Tibial nerve (tissue), 4 donors: ENCODE measurements around the gene DRD4. TPM values are rescaled to one million over a fixed set of nuclear protein-coding genes. Genes with fewer than 3 reads are reported as not detected.

Experiments used
- DNase-seq, 2 donors: peaks; one replicate each; pipeline ENCODE4 v3.0.0-alpha.2; 2019; ENCODE audit warnings: low spot score in 2 of 2
- H3K27ac ChIP-seq, 4 donors: fragments of 200-600 bp; sonication (generic) in 3 of 4; one replicate each; pipeline ENCODE4 v1.5.1; 2017 to 2019; ENCODE audit warnings: mild to moderate bottlenecking in 1 of 4
- H3K27me3 ChIP-seq, 2 donors: fragments of 200-600 bp; sonication (generic) in 1 of 2; one replicate each; pipeline versions ENCODE4 v1.5.1 to v1.6.0; 2017 to 2019
- H3K36me3 ChIP-seq, 3 donors: fragments of 200-600 bp; sonication (generic); one replicate each; pipeline ENCODE4 v1.5.1; 2018 to 2019
- H3K4me1 ChIP-seq, 4 donors: fragments of 200-600 bp; sonication (generic) in 3 of 4; one replicate each; pipeline ENCODE4 v1.5.1; 2017 to 2019
- H3K4me3 ChIP-seq, 4 donors: fragments of 200-600 bp; sonication (generic) in 3 of 4; one replicate each; pipeline ENCODE4 v1.5.1; 2017 to 2019; ENCODE audit warnings: mild to moderate bottlenecking in 1 of 4, moderate library complexity in 1 of 4
- H3K9me3 ChIP-seq, 4 donors: fragments of 200-600 bp; sonication (generic) in 3 of 4; one replicate each; pipeline ENCODE4 v1.5.1; 2017 to 2019
- CTCF ChIP-seq, 5 experiments: fragments of 200-600 bp in 3 of 5; fragments of 450-650 bp in 2 of 5; sonication (generic) in 3 of 5; IDR thresholded peaks; one replicate each; pipeline ENCODE4 v1.5.1; 2016 to 2019; ENCODE audit warnings: antibody characterized with exemption in 5 of 5, mild to moderate bottlenecking in 3 of 5, moderate library complexity in 2 of 5
- EP300 ChIP-seq, 2 donors: sonication (generic); formaldehyde crosslinking; IDR thresholded peaks; one replicate each; pipeline ENCODE4 v1.6.1; 2017; ENCODE audit warnings: antibody characterized with exemption in 2 of 2, mild to moderate bottlenecking in 1 of 2
- POLR2A ChIP-seq, 2 donors: fragments of 450-650 bp; IDR thresholded peaks; one replicate each; pipeline ENCODE4 v1.6.1; 2017; ENCODE audit warnings: antibody characterized with exemption in 2 of 2, mild to moderate bottlenecking in 2 of 2, moderate library complexity in 2 of 2
- WGBS, 2 donors: methylation state at CpG; one replicate each; pipeline ENCODE4 v1.1.5; 2018; 5-methylcytosine and 5-hydroxymethylcytosine counted together
- total RNA-seq, 4 donors: library from RNA; depleted of rRNA; stranded (reverse); fragments of >200 nt; gene quantifications; one replicate each; pipeline ENCODE4 v1.1.0, GENCODE V29; 2016

Gene DRD4
- total RNA-seq, 4 donors from 2014 or later = 0.84 to 2.5 (median 0.90) TPM; not detected in 1

GRCh38 chr11:592501-592900, 44.6 kb upstream of the DRD4 start:
- Histone ChIP-seq H3K4me3 (no peak overlapping the region), H3K4me1 (no peaks in the 10 kb centered on the region), H3K27me3 (no peaks in the 10 kb centered on the region), H3K36me3 (peaks cover 2 to 99% (median 42%) of the 10 kb centered on the region in 3 donors), H3K9me3 (no peaks in the 10 kb centered on the region), H3K27ac (no peak overlapping the region)
- TF ChIP-seq CTCF (IDR thresholded peaks at IDR 0.05) = no peak
- no peak for TF ChIP-seq EP300 (IDR thresholded peaks at IDR 0.05)
- TF ChIP-seq POLR2A (IDR thresholded peaks at IDR 0.05) = no peak
- no peak for DNase-seq
- 91 to 96% methylated on average over 22 of the region's 22 CpGs for WGBS, 2 donors

GRCh38 chr11:592918-593317, 44.2 kb upstream of the DRD4 start:
- 91 to 92% methylated on average over 10 of the region's 10 CpGs for WGBS, 2 donors
- TF ChIP-seq EP300 (IDR thresholded peaks at IDR 0.05) = no peak
- TF ChIP-seq CTCF (IDR thresholded peaks at IDR 0.05) = no peak
- TF ChIP-seq POLR2A (IDR thresholded peaks at IDR 0.05) = no peak
- H3K9me3 ChIP-seq = no peaks in the 10 kb centered on the region
- peaks cover 2 to 99% (median 46%) of the 10 kb centered on the region in 3 donors for H3K36me3 ChIP-seq
- no peaks in the 10 kb centered on the region for H3K4me1 ChIP-seq
- H3K4me3 ChIP-seq = no peak overlapping the region
- no peak for DNase-seq
- H3K27ac ChIP-seq = no peak overlapping the region
- no peaks in the 10 kb centered on the region for H3K27me3 ChIP-seq

- Histone ChIP-seq H3K36me3 (peaks cover 2 to 99% (median 50%) of the 10 kb centered on the region in 3 donors), H3K27me3 (no peaks in the 10 kb centered on the region), H3K27ac (no peak overlapping the region), H3K9me3 (no peaks in the 10 kb centered on the region), H3K4me1 (no peaks in the 10 kb centered on the region), H3K4me3 (no peak overlapping the region)
- TF ChIP-seq CTCF (IDR thresholded peaks at IDR 0.05) = no peak
- no peak for TF ChIP-seq POLR2A (IDR thresholded peaks at IDR 0.05)
- TF ChIP-seq EP300 (IDR thresholded peaks at IDR 0.05) = no peak
- DNase-seq = no peak
- WGBS, 2 donors = 91 to 94% methylated on average over 20 to 21 of the region's 21 CpGs
These were observed 43.7 kb upstream of the DRD4 start for GRCh38 chr11:593347-593746.

- Histone ChIP-seq H3K36me3 (peaks cover 2 to 99% (median 54%) of the 10 kb centered on the region in 3 donors), H3K27ac (no peak overlapping the region), H3K4me1 (no peaks in the 10 kb centered on the region), H3K27me3 (no peaks in the 10 kb centered on the region), H3K4me3 (no peak overlapping the region), H3K9me3 (no peaks in the 10 kb centered on the region)
- WGBS, 2 donors = 81 to 91% methylated on average over 10 of the region's 10 CpGs
- DNase-seq = no peak
- no peak for TF ChIP-seq EP300 (IDR thresholded peaks at IDR 0.05)
- TF ChIP-seq POLR2A (IDR thresholded peaks at IDR 0.05) = no peak
- no peak for TF ChIP-seq CTCF (IDR thresholded peaks at IDR 0.05)
These were observed 41.7 kb upstream of the DRD4 start for GRCh38 chr11:595400-595799.

GRCh38 chr11:596374-596773, 40.7 kb upstream of the DRD4 start:
- WGBS, 2 donors = 91 to 95% methylated on average over 8 to 10 of the region's 10 CpGs
- no peak overlapping the region for H3K4me3 ChIP-seq
- H3K36me3 ChIP-seq = peaks cover 2 to 99% (median 57%) of the 10 kb centered on the region in 3 donors
- no peak for DNase-seq
- TF ChIP-seq POLR2A (IDR thresholded peaks at IDR 0.05) (no peak), EP300 (IDR thresholded peaks at IDR 0.05) (no peak), CTCF (IDR thresholded peaks at IDR 0.05) (no peak)
- H3K4me1 ChIP-seq = no peaks in the 10 kb centered on the region
- H3K9me3 ChIP-seq = no peaks in the 10 kb centered on the region
- H3K27me3 ChIP-seq = no peaks in the 10 kb centered on the region
- no peak overlapping the region for H3K27ac ChIP-seq
